Keratinocyte (primary cell): ENCODE results near the gene SLC7A5. TPM values are rescaled to one million over a fixed set of nuclear protein-coding genes. Genes with fewer than 3 reads are reported as not detected.

Experiments
- DNase-seq: peaks from one replicate; pipeline ENCODE4 v3.0.0-alpha.2; 2011; ENCODE audit warnings: low read depth, missing footprints, low spot score
- FAIRE-seq: peaks from 2 replicates; lab custom pipeline; 2011; peaks lifted over from hg19 to GRCh38; lab: Jason Lieb, UNC
- H2AFZ ChIP-seq: 2 replicates; pipeline ENCODE4 v1.6.0; 2012; ENCODE audit warnings: low read length, control low read depth, inconsistent platforms; ENCODE audit not compliant: control insufficient read depth
- H3K27ac ChIP-seq: 2 replicates; pipeline ENCODE4 v1.5.1; 2011; ENCODE audit warnings: low read length; ENCODE audit not compliant: control insufficient read depth, insufficient read depth
- H3K27me3 ChIP-seq: 3 replicates; pipeline ENCODE4 v1.6.0; 2011; ENCODE audit warnings: low read length; ENCODE audit not compliant: control insufficient read depth, insufficient read depth; ENCODE audit errors: extremely low read depth
- H3K36me3 ChIP-seq, 2 experiments: 2 replicates in 1 of 2; 3 replicates in 1 of 2; pipeline ENCODE4 v1.5.1; 2011; ENCODE audit warnings: low read length in 2 of 2, mild to moderate bottlenecking in 1 of 2; ENCODE audit not compliant: control insufficient read depth in 2 of 2, insufficient read depth in 2 of 2; ENCODE audit errors: extremely low read depth in 1 of 2
- H3K4me1 ChIP-seq: 3 replicates; pipeline ENCODE4 v1.5.1; 2011; ENCODE audit warnings: low read length; ENCODE audit not compliant: control insufficient read depth, insufficient read depth; ENCODE audit errors: extremely low read depth
- H3K4me2 ChIP-seq: 3 replicates; pipeline ENCODE4 v1.6.0; 2011; ENCODE audit warnings: low read depth, low read length; ENCODE audit not compliant: control insufficient read depth, insufficient read depth; ENCODE audit errors: extremely low read depth
- H3K4me3 ChIP-seq, 3 experiments: fragments of 200-600 bp in 1 of 3; sonication (generic) in 1 of 3; 2 replicates in 2 of 3; 3 replicates in 1 of 3; pipeline ENCODE4 v1.5.1; 2011 to 2016; ENCODE audit warnings: low read length in 3 of 3, mild to moderate bottlenecking in 3 of 3, control low read depth in 2 of 3, inconsistent platforms in 1 of 3, low read depth in 1 of 3, mixed read lengths in 1 of 3, mixed run types in 1 of 3, moderate library complexity in 1 of 3; ENCODE audit not compliant: control insufficient read depth in 2 of 3, insufficient read depth in 2 of 3; ENCODE audit errors: extremely low read depth in 1 of 3
- H3K79me2 ChIP-seq: 2 replicates; pipeline ENCODE4 v1.6.0; 2012; ENCODE audit warnings: low read length; ENCODE audit not compliant: control insufficient read depth, insufficient read depth
- H3K9ac ChIP-seq: 3 replicates; pipeline ENCODE4 v1.6.0; 2011; ENCODE audit warnings: low read length; ENCODE audit not compliant: control insufficient read depth, insufficient read depth; ENCODE audit errors: extremely low read depth
- H3K9me1 ChIP-seq: 3 replicates; pipeline ENCODE4 v1.6.0; 2011; ENCODE audit warnings: low read length; ENCODE audit not compliant: control insufficient read depth, insufficient read depth; ENCODE audit errors: extremely low read depth
- H3K9me3 ChIP-seq: 2 replicates; pipeline ENCODE4 v1.5.1; 2012; ENCODE audit warnings: low read depth, low read length; ENCODE audit not compliant: control insufficient read depth
- H4K20me1 ChIP-seq: 3 replicates; pipeline ENCODE4 v1.6.0; 2011; ENCODE audit warnings: low read length; ENCODE audit not compliant: control insufficient read depth, insufficient read depth; ENCODE audit errors: extremely low read depth
- CTCF ChIP-seq, 3 experiments: IDR thresholded peaks in 1 of 3; conservative IDR thresholded peaks in 1 of 3; optimal IDR thresholded peaks in 1 of 3; 2 replicates in 2 of 3; 3 replicates in 1 of 3; pipeline versions ENCODE3 to v1.5.1; 2011; ENCODE audit warnings: low read length in 3 of 3, mild to moderate bottlenecking in 3 of 3, moderate library complexity in 2 of 3, control low read depth in 1 of 3, inconsistent platforms in 1 of 3; ENCODE audit not compliant: insufficient read depth in 2 of 3; ENCODE audit errors: extremely low read depth in 1 of 3
- EZH2 ChIP-seq: IDR thresholded peaks from one replicate; pipeline ENCODE4 v1.6.1; 2012; ENCODE audit warnings: inconsistent platforms, mild to moderate bottlenecking, low read length, moderate library complexity
- dilution Hi-C: fragments of 300-500 bp; cut with MboI; formaldehyde crosslinking; loops from one replicate; pipeline ENCODE4 v1.7.0; 2020; ENCODE audit warnings: low sequenced_read_pairs; ENCODE audit not compliant: extremely low pct_ligation_motif_present
- polyA plus RNA-seq, 5 experiments: library from polyadenylated mRNA; depleted of rRNA in 3 of 5; stranded (reverse) in 3 of 5; stranded (forward) in 1 of 5; unstranded in 1 of 5; fragments of >200 nt; gene quantifications; 1 replicate in 1 of 5; 2 replicates in 3 of 5; 3 replicates in 1 of 5; pipeline versions ENCODE4 v1.2.1 to v1.2.3, GENCODE V29; 2011 to 2012; ENCODE audit warnings: missing spikeins in 2 of 5, low read depth in 1 of 5, low replicate concordance in 1 of 5

The SLC7A5 gene
- polyA plus RNA-seq, 1 donor (not counting 4 experiments of a cell fraction or from before 2014, with no cell fraction given) = 114 TPM

GRCh38 chr16:87854053-87854906 is 15.0 kb downstream of the SLC7A5 start:
- peaks cover 96% of the 10 kb centered on the region for H3K79me2 ChIP-seq
- no peaks in the 10 kb centered on the region for H3K27me3 ChIP-seq
- H3K9me1 ChIP-seq = peaks cover 5% of the 10 kb centered on the region
- dilution Hi-C loops = no loop called here
- DNase-seq (no peak), FAIRE-seq (no peak)
- no peak for TF ChIP-seq CTCF (optimal IDR thresholded peaks at IDR 0.05 in 1 of 3, IDR thresholded peaks at IDR 0.05 in 1 of 3, conservative IDR thresholded peaks at IDR 0.05 in 1 of 3; ENCODE audit: extremely low read depth in 1 of 3, insufficient read depth in 2 of 3, low read length in 3 of 3)
- no peak for TF ChIP-seq EZH2
- peaks cover 24 to 64% of the 10 kb centered on the region in 2 experiments for H3K36me3 ChIP-seq
- H3K27ac ChIP-seq = peak overlapping the region; percentile 96
- H2AFZ ChIP-seq = no peak overlapping the region
- peak overlapping the region; percentile 74 for H3K4me2 ChIP-seq
- peak overlapping the region; percentile 90 for H3K9ac ChIP-seq
- peak overlapping the region in 2 of 3 experiments; percentile 6 to 19 for H3K4me3 ChIP-seq
- no peaks in the 10 kb centered on the region for H3K9me3 ChIP-seq
- peaks cover 75% of the 10 kb centered on the region for H3K4me1 ChIP-seq
- H4K20me1 ChIP-seq = peaks cover 60% of the 10 kb centered on the region

GRCh38 chr16:87853411-87854052 is 15.8 kb downstream of the SLC7A5 start:
- no peak for TF ChIP-seq CTCF (optimal IDR thresholded peaks at IDR 0.05 in 1 of 3, IDR thresholded peaks at IDR 0.05 in 1 of 3, conservative IDR thresholded peaks at IDR 0.05 in 1 of 3; ENCODE audit: extremely low read depth in 1 of 3, insufficient read depth in 2 of 3, low read length in 3 of 3)
- TF ChIP-seq EZH2 = no peak
- Histone ChIP-seq H3K4me2 (peak overlapping the region; percentile 89), H4K20me1 (peaks cover 64% of the 10 kb centered on the region), H2AFZ (no peak overlapping the region), H3K9ac (peak overlapping the region; percentile 90), H3K9me1 (peaks cover 5% of the 10 kb centered on the region), H3K9me3 (no peaks in the 10 kb centered on the region), H3K4me3 (peak overlapping the region in 2 of 3 experiments; percentile 57 to 64), H3K27ac (peak overlapping the region; percentile 96), H3K36me3 (peaks cover 26 to 71% of the 10 kb centered on the region in 2 experiments), H3K4me1 (peaks cover 73% of the 10 kb centered on the region), H3K79me2 (peaks cover 96% of the 10 kb centered on the region), H3K27me3 (no peaks in the 10 kb centered on the region)
- DNase-seq = peak; percentile 87
- dilution Hi-C loops = no loop called here
- FAIRE-seq = no peak
